ENCODE measurements around the gene SCN1B. TPM values are rescaled to one million over a fixed set of nuclear protein-coding genes. Genes with fewer than 3 reads are reported as not detected.

SCN1B gene
- total and polyA plus RNA-seq, 10 of the 15 experiments (the other 5 are each of a cell fraction or from before 2014, with no cell fraction given): 0.04 to 0.54 (median 0.11) TPM; not detected in 3

- TF ChIP-seq E4F1 (IDR thresholded peaks at IDR 0.05; ENCODE audit: borderline replicate concordance, partially characterized antibody): no peak
- no peak for TF ChIP-seq CBX5 (IDR thresholded peaks at IDR 0.05; ENCODE audit: low read depth)
- TF ChIP-seq BRCA1 (IDR thresholded peaks at IDR 0.05; ENCODE audit: low read depth, low read length): no peak
- TF ChIP-seq CBX3 (IDR thresholded peaks at IDR 0.05; ENCODE audit: borderline replicate concordance, low read depth): no peak
- no peak for TF ChIP-seq BCLAF1 (IDR thresholded peaks at IDR 0.05)
- TF ChIP-seq TCF7 (IDR thresholded peaks at IDR 0.05; ENCODE audit: borderline replicate concordance): no peak
Measured at GRCh38 chr19:35076026-35076370, 45.7 kb downstream of the SCN1B start (continued).

- no peak overlapping the region for H3K4me3 ChIP-seq
- SMC1A ChIA-PET (ENCODE audit: uncharacterized antibody, unreplicated experiment): no interaction called here
- no peak overlapping the region for H3K9ac ChIP-seq (ENCODE audit: control insufficient read depth, insufficient read depth, low read length)
- no peaks in the 10 kb centered on the region for H3K36me3 ChIP-seq (ENCODE audit: control insufficient read depth in 2 of 2, insufficient read depth in 2 of 2, low read length in 1 of 2)
- intact Hi-C loops (cut with micrococcal nuclease; ENCODE audit: unreplicated experiment): no loop called here
- in situ Hi-C loops (cut with MboI): no loop called here
- RAD21 ChIA-PET (ENCODE audit: unreplicated experiment): no interaction called here
- no peak overlapping the region for H2AFZ ChIP-seq (ENCODE audit: control insufficient read depth, low read depth, low read length)
- CTCF ChIA-PET: no interaction called here
- no peak overlapping the region for H3K4me2 ChIP-seq (ENCODE audit: control insufficient read depth, insufficient read depth)
- peaks cover 0 to 1% of the 10 kb centered on the region in 2 experiments; a peak in 1 of 4 replicates for H3K27me3 ChIP-seq (replicated peaks in 1 of 2; ENCODE audit: control insufficient read depth in 2 of 2, insufficient read depth in 2 of 2, low read length in 1 of 2)
- H3K9me3 ChIP-seq (replicated peaks; ENCODE audit: control insufficient read depth, insufficient read depth, low read length): no peaks in the 10 kb centered on the region
- DNase-seq (ENCODE audit: low read depth, low spot score) (no peak), FAIRE-seq (no peak), ATAC-seq (no peak)
- H3K27ac ChIP-seq (ENCODE audit: control insufficient read depth, insufficient read depth): no peak overlapping the region
- POLR2A ChIA-PET: no interaction called here
- H3K4me1 ChIP-seq (ENCODE audit: control insufficient read depth, insufficient read depth, low read length): no peaks in the 10 kb centered on the region
- no peaks in the 10 kb centered on the region for H4K20me1 ChIP-seq (ENCODE audit: control insufficient read depth, insufficient read depth)
- no TSS peak for BruUV-seq (replicated peaks)
- H3K79me2 ChIP-seq (ENCODE audit: control insufficient read depth, insufficient read depth, low read length): no peaks in the 10 kb centered on the region
- 19% methylated on average over 7 of the region's 8 CpGs for WGBS (ENCODE audit: insufficient coverage, insufficient replicate concordance, low lambda C conversion rate, missing lambda C conversion rate)
- TF ChIP-seq CUX1 (IDR thresholded peaks at IDR 0.05; ENCODE audit: insufficient replicate concordance, low read depth, low read length) (no peak), YY1 (IDR thresholded peaks at IDR 0.05; ENCODE audit: low read depth, low read length) (no peak), MTA2 (IDR thresholded peaks at IDR 0.05; ENCODE audit: low read depth) (no peak), SKIL (IDR thresholded peaks at IDR 0.05; ENCODE audit: low read depth, poor library complexity, severe bottlenecking) (no peak)
Measured at GRCh38 chr19:35076657-35077056, 46.4 kb downstream of the SCN1B start.
